Measurements from ENCODE around the gene RBPMS2.

DNA sequence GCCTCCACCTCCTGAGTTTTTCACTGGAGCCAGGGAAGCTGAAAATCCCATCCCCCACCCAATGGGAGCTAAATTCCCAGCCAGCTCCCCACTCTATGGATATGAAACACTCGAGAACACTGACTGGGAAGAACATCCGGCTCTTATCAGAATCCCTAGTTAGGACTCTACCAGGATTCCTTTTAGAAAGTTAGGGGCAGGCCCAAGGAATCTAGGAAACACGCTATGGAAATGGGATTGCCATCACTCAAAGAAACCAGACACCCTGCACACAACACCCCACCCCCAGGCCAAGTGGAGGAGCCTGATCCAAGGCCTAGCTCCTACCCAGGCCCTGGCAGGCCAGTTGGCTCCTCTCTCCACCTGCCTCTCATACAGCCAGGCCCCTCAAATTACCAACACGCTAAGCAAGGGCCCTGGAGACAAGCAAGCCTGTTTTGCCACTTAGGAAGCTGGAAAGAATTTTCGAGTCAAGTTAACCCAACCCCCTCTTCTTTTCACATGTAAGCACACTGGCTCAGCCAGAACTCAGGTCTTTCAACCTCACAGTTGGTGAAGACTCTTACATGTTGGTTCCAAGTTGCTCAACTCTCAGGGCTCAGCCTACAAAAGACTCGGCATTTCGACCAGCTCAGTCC is 75.5 kb downstream of the RBPMS2 start:
- no peak for TF ChIP-seq EZH2 (IDR thresholded peaks at IDR 0.05; ENCODE audit: low read depth, low read length, severe bottlenecking)
- TF ChIP-seq SUZ12 (IDR thresholded peaks at IDR 0.05; ENCODE audit: low read length), result no peak

All from H1 (cell line).